Type B pancreatic cell (in vitro differentiated cells): ENCODE data around the gene C5orf15. TPM values are rescaled to one million over a fixed set of nuclear protein-coding genes. Genes with fewer than 3 reads are reported as not detected.

Source experiments
- DNase-seq: peaks from one replicate; pipeline ENCODE4 v3.0.0; 2021; ENCODE audit warnings: mixed read lengths; ENCODE audit not compliant: unreplicated experiment; ENCODE audit errors: extremely low spot score
- H3K27ac Mint-ChIP-seq: 2 replicates; pipeline ENCODE4 v1.8.0; 2021; ENCODE audit warnings: mild to moderate bottlenecking, mixed read lengths
- H3K27me3 Mint-ChIP-seq: 2 replicates; pipeline ENCODE4 v1.8.0; 2021; ENCODE audit warnings: mixed read lengths
- H3K36me3 Mint-ChIP-seq: 2 replicates; pipeline ENCODE4 v1.8.0; 2021; ENCODE audit warnings: mixed read lengths
- H3K4me1 Mint-ChIP-seq: one replicate; pipeline ENCODE4 v1.8.0; 2021; ENCODE audit warnings: mixed read lengths; ENCODE audit not compliant: unreplicated experiment
- H3K4me3 Mint-ChIP-seq: 2 replicates; pipeline ENCODE4 v1.8.0; 2021; ENCODE audit warnings: mild to moderate bottlenecking, mixed read lengths
- H3K9me3 Mint-ChIP-seq: 2 replicates; pipeline ENCODE4 v1.8.0; 2021; ENCODE audit warnings: mixed read lengths
- total RNA-seq: library from RNA; stranded (reverse); gene quantifications from 2 replicates; pipeline ENCODE4 v1.2.1, GENCODE V29; 2021; ENCODE audit warnings: low replicate concordance
- TF ChIP-seq, protein P1 (sequence below): fragments of 200-600 bp; sonication (generic); conservative IDR thresholded peaks from 2 replicates; pipeline ENCODE4 v1.5.0; 2021; ENCODE audit warnings: antibody characterized with exemption, mild to moderate bottlenecking

The C5orf15 gene
- total RNA-seq, 1 donor from 2014 or later, result 47.2 TPM

DNA sequence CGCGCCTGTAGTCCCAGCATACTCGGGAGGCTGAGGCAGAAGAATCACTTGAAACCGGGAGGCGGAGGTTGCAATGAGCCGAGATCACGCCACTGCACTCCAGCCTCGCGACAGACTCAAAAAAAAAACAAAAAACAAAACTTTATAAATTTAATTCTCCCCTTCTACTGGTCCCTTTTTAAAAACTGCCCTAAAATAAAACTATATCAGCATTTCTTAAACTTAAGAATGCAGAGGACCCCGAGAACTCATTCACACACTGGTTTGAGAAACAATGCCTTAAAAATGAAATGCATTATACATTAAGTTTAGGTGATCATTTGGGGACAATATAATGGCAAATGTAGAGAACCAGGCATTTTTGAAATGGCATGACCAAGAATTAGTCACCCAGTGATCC, 2.3 kb downstream of the C5orf15 start:
- TF ChIP-seq, protein P1, sequence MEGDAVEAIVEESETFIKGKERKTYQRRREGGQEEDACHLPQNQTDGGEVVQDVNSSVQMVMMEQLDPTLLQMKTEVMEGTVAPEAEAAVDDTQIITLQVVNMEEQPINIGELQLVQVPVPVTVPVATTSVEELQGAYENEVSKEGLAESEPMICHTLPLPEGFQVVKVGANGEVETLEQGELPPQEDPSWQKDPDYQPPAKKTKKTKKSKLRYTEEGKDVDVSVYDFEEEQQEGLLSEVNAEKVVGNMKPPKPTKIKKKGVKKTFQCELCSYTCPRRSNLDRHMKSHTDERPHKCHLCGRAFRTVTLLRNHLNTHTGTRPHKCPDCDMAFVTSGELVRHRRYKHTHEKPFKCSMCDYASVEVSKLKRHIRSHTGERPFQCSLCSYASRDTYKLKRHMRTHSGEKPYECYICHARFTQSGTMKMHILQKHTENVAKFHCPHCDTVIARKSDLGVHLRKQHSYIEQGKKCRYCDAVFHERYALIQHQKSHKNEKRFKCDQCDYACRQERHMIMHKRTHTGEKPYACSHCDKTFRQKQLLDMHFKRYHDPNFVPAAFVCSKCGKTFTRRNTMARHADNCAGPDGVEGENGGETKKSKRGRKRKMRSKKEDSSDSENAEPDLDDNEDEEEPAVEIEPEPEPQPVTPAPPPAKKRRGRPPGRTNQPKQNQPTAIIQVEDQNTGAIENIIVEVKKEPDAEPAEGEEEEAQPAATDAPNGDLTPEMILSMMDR, result no peak

DNA sequence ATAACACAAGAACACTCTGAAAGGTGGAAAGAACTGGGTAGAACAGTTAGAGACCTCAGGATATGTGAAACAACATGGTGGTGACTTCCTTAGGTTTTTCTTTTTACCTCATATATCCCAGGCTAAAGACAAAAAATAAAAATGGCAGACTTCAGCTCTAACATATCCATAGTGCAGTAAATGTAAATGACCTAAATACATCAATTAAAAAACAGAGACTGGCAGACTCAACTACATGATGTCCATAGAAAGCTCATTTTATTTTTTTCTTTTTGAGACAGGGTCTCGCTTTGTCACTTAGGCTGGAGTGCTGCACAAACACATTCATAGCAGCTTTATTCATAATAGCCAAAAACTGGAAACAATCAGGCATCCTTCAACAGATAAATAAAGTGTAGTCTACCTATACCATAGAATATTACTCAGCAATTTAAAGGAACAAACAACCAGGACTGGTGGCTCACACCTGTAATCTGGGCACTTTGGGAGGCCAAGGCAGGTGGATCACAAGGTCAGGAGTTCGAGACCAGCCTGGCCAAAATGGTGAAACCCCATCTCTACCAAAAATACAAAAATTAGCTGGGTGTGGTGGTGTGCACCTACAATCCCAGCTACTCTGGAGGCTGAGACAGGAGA, 4.8 kb downstream of the C5orf15 start:
- H3K27ac Mint-ChIP-seq, result no peak overlapping the region
- peaks cover 16% of the 10 kb centered on the region for H3K36me3 Mint-ChIP-seq
- peaks cover 32% of the 10 kb centered on the region for H3K4me1 Mint-ChIP-seq
- TF ChIP-seq, protein P1, result no peak
- no peaks in the 10 kb centered on the region for H3K9me3 Mint-ChIP-seq
- H3K27me3 Mint-ChIP-seq, result no peaks in the 10 kb centered on the region
- H3K4me3 Mint-ChIP-seq, result no peak overlapping the region
- no peak for DNase-seq

More for the DNA sequence above, 2.3 kb downstream of the C5orf15 start:
- Mint-ChIP-seq H3K4me1 (peaks cover 44% of the 10 kb centered on the region), H3K27me3 (no peaks in the 10 kb centered on the region), H3K4me3 (no peak overlapping the region), H3K36me3 (peaks cover 8% of the 10 kb centered on the region), H3K9me3 (no peaks in the 10 kb centered on the region), H3K27ac (no peak overlapping the region)
- no peak for DNase-seq

DNA sequence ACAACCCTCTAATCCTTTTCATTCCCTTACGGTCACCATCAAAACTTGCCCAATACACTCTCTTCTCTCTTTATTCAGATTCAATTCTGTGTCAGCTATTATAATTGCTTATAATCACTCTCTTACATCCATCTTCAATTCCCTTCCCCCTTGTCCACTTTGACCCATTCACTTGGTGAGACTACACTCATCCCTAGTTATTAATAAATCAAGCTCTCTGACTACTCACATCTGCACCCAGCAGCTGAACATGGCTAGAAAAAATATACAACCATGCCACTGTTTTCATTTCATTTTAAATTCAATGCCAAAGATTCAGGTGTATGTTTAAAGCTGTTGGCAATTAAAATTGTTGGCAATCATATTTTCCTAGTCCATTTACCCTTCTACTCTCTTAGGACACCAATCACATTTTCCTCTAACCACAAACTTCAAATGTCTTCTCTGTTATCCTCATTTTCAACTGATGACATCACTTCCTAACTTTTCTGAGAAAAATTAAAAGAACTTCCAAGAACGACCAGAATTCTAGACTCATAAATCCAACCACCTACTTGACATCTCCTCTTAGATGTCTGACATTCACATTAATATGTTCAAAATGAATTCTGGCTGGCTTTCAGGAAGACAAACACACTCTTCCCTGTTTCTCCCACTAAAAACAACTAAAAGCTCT, 5.5 kb downstream of the C5orf15 start:
- H3K27me3 Mint-ChIP-seq, result no peaks in the 10 kb centered on the region
- TF ChIP-seq, protein P1, result no peak
- DNase-seq, result no peak
- peaks cover 16% of the 10 kb centered on the region for H3K36me3 Mint-ChIP-seq
- no peaks in the 10 kb centered on the region for H3K9me3 Mint-ChIP-seq
- H3K4me3 Mint-ChIP-seq, result peak overlapping the region; percentile 34
- H3K4me1 Mint-ChIP-seq, result peaks cover 26% of the 10 kb centered on the region
- H3K27ac Mint-ChIP-seq, result no peak overlapping the region

DNA sequence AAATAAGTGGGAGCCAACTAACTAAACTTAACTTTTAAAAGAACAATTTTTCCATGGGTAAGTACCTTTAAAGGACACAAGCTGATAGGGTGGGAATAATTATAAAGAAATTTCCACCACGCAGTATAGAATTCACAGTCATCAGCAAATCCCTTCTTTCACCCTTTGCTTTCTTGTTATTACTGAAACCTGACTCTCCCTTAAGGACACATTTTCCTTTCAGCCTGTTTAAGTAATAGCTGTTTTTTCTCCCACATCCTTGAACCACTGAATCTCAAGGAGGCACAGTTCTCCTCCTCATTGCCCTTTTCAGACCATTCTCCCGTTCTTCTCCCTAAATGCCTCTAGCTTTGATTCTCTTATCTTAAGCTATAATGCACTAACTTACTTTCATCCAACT, 6.3 kb downstream of the C5orf15 start:
- DNase-seq, result no peak
- Mint-ChIP-seq H3K27me3 (no peaks in the 10 kb centered on the region), H3K9me3 (no peaks in the 10 kb centered on the region), H3K36me3 (peaks cover 19% of the 10 kb centered on the region), H3K4me1 (peaks cover 25% of the 10 kb centered on the region), H3K4me3 (peak overlapping the region; percentile 34), H3K27ac (no peak overlapping the region)
- TF ChIP-seq, protein P1, result no peak

DNA sequence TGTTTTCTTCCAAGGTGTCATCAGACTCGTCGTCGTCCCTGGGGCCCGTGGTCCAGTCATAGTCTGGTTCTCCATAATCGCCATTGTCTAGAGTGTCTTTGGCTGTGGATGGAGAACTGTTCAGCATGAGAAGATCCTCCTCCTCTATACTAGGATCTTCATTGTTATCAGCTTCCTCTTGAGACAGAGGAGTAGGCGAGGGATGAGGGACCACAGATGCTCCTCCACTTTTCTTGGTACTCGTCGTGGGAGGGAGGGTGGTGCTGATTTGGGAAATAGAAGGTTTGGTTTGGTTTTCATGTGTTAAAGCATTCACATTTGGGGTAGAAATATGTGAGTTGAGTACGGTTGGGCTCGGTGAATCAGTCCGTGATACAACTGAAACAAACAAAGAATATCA, 8.8 kb downstream of the C5orf15 start:
- Mint-ChIP-seq H3K27me3 (no peaks in the 10 kb centered on the region), H3K4me1 (peaks cover 21% of the 10 kb centered on the region), H3K9me3 (no peaks in the 10 kb centered on the region), H3K36me3 (peaks cover 15% of the 10 kb centered on the region), H3K4me3 (no peak overlapping the region), H3K27ac (no peak overlapping the region)
- no peak for DNase-seq
- TF ChIP-seq, protein P1, result no peak
